Glomerular endothelial cell (primary cell): ENCODE data around the gene P3H4. TPM values are rescaled to one million over a fixed set of nuclear protein-coding genes. Genes with fewer than 3 reads are reported as not detected.

ENCODE experiments used
- DNase-seq: peaks from one replicate; pipeline ENCODE4 v3.0.0-alpha.2; 2011; ENCODE audit warnings: low read depth, low spot score; ENCODE audit errors: extremely low read depth
- total RNA-seq: library from RNA; depleted of rRNA; stranded (reverse); fragments of >200 nt; gene quantifications from 2 replicates; pipeline ENCODE4 v1.2.3, GENCODE V29; 2015

Gene P3H4
- total RNA-seq, 1 donor from 2014 or later, result 85.1 TPM

DNA sequence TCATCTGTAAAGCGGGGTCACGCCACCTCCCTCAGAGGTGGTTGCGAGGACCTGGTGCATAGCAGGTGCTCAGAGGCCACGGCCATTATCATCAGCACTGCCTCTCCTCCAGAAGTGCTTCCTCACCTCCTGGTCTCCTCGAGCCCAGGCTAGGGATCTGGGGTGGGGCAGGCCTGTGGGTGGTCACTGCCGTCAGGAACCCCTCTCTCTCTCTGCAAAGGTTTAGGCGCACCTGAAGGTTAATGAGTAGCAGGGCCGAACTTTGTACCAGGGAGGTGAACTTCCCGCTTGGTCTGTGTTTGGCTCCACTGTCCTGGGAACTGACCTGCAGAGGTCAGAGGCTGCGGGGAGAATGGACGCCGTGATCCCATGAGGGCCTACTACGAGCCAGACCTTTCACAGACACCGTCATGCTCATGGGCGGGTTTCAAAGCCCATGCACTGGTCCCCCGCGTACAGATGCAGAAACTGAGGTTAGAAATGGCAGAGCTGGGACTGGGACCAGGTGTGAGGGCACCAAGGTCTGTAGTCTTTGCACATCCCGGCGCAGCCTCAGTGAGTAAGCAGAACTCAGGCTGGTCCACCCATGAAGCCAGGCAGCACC is 39.1 kb downstream of the P3H4 start:
- no peak for DNase-seq

- no peak for DNase-seq
Observed at GRCh38 chr17:41772218-41772585, 39.5 kb downstream of the P3H4 start.

GRCh38 chr17:41771389-41772206 is 40.2 kb downstream of the P3H4 start:
- DNase-seq, result no peak

GRCh38 chr17:41769985-41770384 is 41.8 kb downstream of the P3H4 start:
- no peak for DNase-seq

DNA sequence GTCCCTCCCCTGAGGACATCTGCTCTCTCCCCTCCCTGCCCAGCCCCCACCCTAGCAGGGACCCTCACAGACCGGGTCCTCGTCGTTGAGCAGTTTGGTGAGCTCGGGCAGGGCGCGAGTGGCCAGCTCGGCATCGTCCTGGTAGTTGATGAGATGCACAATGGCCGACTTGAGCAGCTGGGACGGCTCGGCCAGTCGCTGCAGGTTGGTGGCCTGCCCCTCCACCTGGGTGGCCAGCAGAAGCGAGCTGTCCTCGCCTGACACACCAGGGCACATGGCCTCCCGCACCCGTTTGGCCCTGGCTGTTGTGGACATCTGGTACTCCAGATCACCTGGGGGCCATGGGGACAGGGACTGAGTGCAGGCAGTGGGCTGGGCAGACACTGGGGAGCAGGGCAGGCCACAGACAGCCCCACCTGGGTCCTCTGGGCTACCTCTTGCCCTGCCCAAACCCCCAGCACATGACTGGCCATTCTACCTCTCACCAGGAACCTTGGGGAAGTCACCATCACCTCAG is 42.3 kb downstream of the P3H4 start:
- DNase-seq, result no peak

GRCh38 chr17:41768682-41769288 is 43.0 kb downstream of the P3H4 start:
- no peak for DNase-seq

- DNase-seq, result no peak
Observed at GRCh38 chr17:41767324-41768042, 44.3 kb downstream of the P3H4 start.

DNA sequence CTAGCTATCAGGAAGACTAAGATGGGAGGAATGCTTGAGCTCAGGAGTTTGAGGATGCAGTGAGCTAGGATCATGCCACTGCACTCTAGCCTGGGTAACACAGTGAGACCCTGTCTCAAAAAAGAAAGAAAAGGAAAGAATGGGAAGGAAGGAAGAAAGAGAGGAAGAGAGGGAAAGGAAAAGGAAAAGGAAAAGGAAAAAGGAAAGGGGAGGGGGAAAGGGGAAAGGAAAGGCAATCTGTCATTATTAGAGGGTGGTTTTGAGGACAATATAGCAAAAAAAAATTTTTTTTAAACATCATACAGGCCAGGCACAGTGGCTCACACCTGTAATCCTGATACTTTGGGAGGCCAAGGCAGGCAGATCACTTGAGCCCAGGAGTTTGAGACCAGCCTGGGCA is 45.6 kb downstream of the P3H4 start:
- no peak for DNase-seq

- DNase-seq, result no peak
Observed at GRCh38 chr17:41763327-41763726, 48.4 kb downstream of the P3H4 start.

- DNase-seq, result no peak
Observed at GRCh38 chr17:41762841-41763240, 48.9 kb downstream of the P3H4 start.

DNA sequence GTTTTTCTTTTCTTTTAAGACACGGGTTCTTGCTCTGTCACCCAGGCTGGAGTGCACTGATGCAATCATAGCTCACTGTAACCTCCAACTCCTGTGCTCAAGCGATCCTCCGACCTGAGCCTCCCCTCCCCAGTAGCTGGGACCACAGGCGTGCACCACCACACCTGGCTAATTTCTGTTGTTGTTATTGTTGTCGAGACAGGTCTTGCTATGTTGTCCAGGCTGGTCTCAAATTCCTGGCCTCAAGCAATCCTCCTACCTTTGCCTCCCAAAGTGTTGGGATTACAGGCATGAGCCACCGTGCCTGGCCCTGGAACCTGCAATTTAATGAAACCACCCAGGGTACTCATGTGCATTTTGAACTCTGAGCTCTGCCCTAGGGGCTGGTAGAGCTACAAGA is 49.4 kb downstream of the P3H4 start:
- DNase-seq, result no peak

GRCh38 chr17:41760878-41761277 is 50.9 kb downstream of the P3H4 start:
- DNase-seq, result no peak

GRCh38 chr17:41758601-41759000 is 53.1 kb downstream of the P3H4 start:
- no peak for DNase-seq

- no peak for DNase-seq
Observed at GRCh38 chr17:41754066-41754465, 57.7 kb downstream of the P3H4 start.

Other genes with a start within 250 kb of the P3H4 start
- not detected in 2 replicates for gene KRT9, start 239.9 kb downstream of the P3H4 start, total RNA-seq
- not detected in 2 replicates for gene KRT14, start 225.1 kb downstream of the P3H4 start, total RNA-seq
- gene KRT16, start 199.2 kb downstream of the P3H4 start, total RNA-seq, result not detected in 2 replicates
- 2.7 TPM in 1 of 2 replicates, not detected in the other for gene KRT17, start 187.4 kb downstream of the P3H4 start, total RNA-seq
- 229 and 367 TPM in 2 replicates for gene EIF1, start 123.1 kb downstream of the P3H4 start, total RNA-seq
- gene GAST, start 99.6 kb downstream of the P3H4 start, total RNA-seq, result not detected in 2 replicates
- 0.99 TPM in 1 of 2 replicates, not detected in the other for gene HAP1, start 77.3 kb downstream of the P3H4 start, total RNA-seq
- gene JUP, start 25.2 kb downstream of the P3H4 start, total RNA-seq, result 535 and 764 TPM in 2 replicates
- gene FKBP10, start 1.1 kb upstream of the P3H4 start, total RNA-seq, result 230 and 241 TPM in 2 replicates
- 52.7 and 69.1 TPM in 2 replicates for gene NT5C3B, start 24.3 kb upstream of the P3H4 start, total RNA-seq
- not detected in 2 replicates for gene KLHL10, start 25.9 kb upstream of the P3H4 start, total RNA-seq
- 15.4 and 15.8 TPM in 2 replicates for gene KLHL11, start 53.5 kb upstream of the P3H4 start, total RNA-seq
- gene ACLY, start 107.0 kb upstream of the P3H4 start, total RNA-seq, result 286 and 388 TPM in 2 replicates
- gene ODAD4, start 118.7 kb upstream of the P3H4 start, total RNA-seq, result 0.15 and 0.58 TPM in 2 replicates
- 79.3 and 97.1 TPM in 2 replicates for gene CNP, start 154.8 kb upstream of the P3H4 start, total RNA-seq
- gene DNAJC7, start 205.5 kb upstream of the P3H4 start, total RNA-seq, result 76.2 and 77.3 TPM in 2 replicates
- gene NKIRAS2, start 208.1 kb upstream of the P3H4 start, total RNA-seq, result 90.9 and 95.7 TPM in 2 replicates
- gene C17orf113, start 238.7 kb upstream of the P3H4 start, total RNA-seq, result 0.70 TPM in 1 of 2 replicates, not detected in the other